SK-N-MC (cell line): ENCODE measurements around the gene TAS2R31.
"Not testable (repeated sequence)": the region's sequence is repeated elsewhere in the genome, so short reads cannot be mapped to it uniquely, and the experiment has no call there.

Source experiments
- DNase-seq: peaks from one replicate; pipeline ENCODE4 v3.0.0-alpha.2; 2011; ENCODE audit warnings: low read depth, low spot score
- H3K27ac ChIP-seq: fragments of 200-600 bp; sonication (generic); 2 replicates; pipeline ENCODE4 v1.5.1; 2016; ENCODE audit warnings: mixed run types
- H3K36me3 ChIP-seq: fragments of 200-600 bp; sonication (generic); 2 replicates; pipeline ENCODE4 v1.6.1; 2017; ENCODE audit warnings: antibody characterized with exemption, low read length, mixed read lengths; ENCODE audit not compliant: insufficient read depth
- H3K4me3 ChIP-seq: fragments of 200-600 bp; sonication (generic); 2 replicates; pipeline ENCODE4 v1.5.1; 2016
- H3K9ac ChIP-seq: fragments of 200-600 bp; sonication (generic); 2 replicates; pipeline ENCODE4 v1.8.0; 2017; ENCODE audit warnings: mixed run types, mixed read lengths; ENCODE audit not compliant: insufficient read length
- H3K9me3 ChIP-seq: fragments of 200-600 bp; sonication (generic); 2 replicates; pipeline ENCODE4 v1.6.1; 2017; ENCODE audit warnings: low read depth, mild to moderate bottlenecking, antibody characterized with exemption, low read length, moderate library complexity, mixed read lengths
- EZH2 ChIP-seq: fragments of 200-600 bp; sonication (generic); IDR thresholded peaks from one replicate; pipeline ENCODE4 v1.6.1; 2017; ENCODE audit warnings: antibody characterized with exemption
- FOXP2 ChIP-seq: optimal IDR thresholded peaks from 2 replicates; pipeline ENCODE3; 2011; ENCODE audit warnings: mild to moderate bottlenecking, moderate library complexity; ENCODE audit not compliant: insufficient read depth; ENCODE audit errors: extremely low read length, control extremely low read depth
- POLR2AphosphoS5 ChIP-seq: IDR thresholded peaks from 2 replicates; pipeline ENCODE4 v1.6.1; 2012; ENCODE audit warnings: mild to moderate bottlenecking, low read depth, low read length, borderline replicate concordance

TAS2R31 gene

GRCh38 chr12:11031307-11031706 is at the start of gene TAS2R31:
TSS of gene TAS2R31 (minus strand) at chr12:11031407. CDS start at chr12:11031335, 72 bp downstream.
- no peak for DNase-seq
- Histone ChIP-seq H3K9me3 (no peaks in the 10 kb centered on the region), H3K27ac (no peak within 1 kb of the TSS), H3K4me3 (no peak within 1 kb of the TSS), H3K9ac (no peak within 1 kb of the TSS), H3K36me3 (peaks cover 16% of the 10 kb centered on the region)
- TF ChIP-seq EZH2 (no peak), FOXP2 (no peak), POLR2AphosphoS5 (no peak)

- H3K4me3 ChIP-seq: no peak overlapping the region
- no peaks in the 10 kb centered on the region for H3K36me3 ChIP-seq
- H3K27ac ChIP-seq: no peak overlapping the region
- no peak for DNase-seq
- no peak overlapping the region for H3K9ac ChIP-seq
- no peak for TF ChIP-seq EZH2
- H3K9me3 ChIP-seq: peaks cover 4% of the 10 kb centered on the region; the same call in 1 of the 2 replicates
Measured at GRCh38 chr12:11078246-11078645, 47.0 kb upstream of the TAS2R31 start.

- Histone ChIP-seq H3K9ac (no peak overlapping the region), H3K27ac (no peak overlapping the region), H3K9me3 (no peaks in the 10 kb centered on the region), H3K36me3 (no peaks in the 10 kb centered on the region), H3K4me3 (no peak overlapping the region)
- DNase-seq: no peak
- TF ChIP-seq FOXP2 (no peak), POLR2AphosphoS5 (no peak), EZH2 (no peak)
Measured at GRCh38 chr12:11075642-11076041, 44.4 kb upstream of the TAS2R31 start.

- no peak for DNase-seq
- H3K27ac ChIP-seq: no peak overlapping the region
- TF ChIP-seq EZH2 (no peak), FOXP2 (no peak), POLR2AphosphoS5 (no peak)
- no peak overlapping the region for H3K9ac ChIP-seq
- H3K9me3 ChIP-seq: no peaks in the 10 kb centered on the region
- H3K4me3 ChIP-seq: no peak overlapping the region
- H3K36me3 ChIP-seq: no peaks in the 10 kb centered on the region
Measured at GRCh38 chr12:11071414-11071813, 40.2 kb upstream of the TAS2R31 start.

- H3K36me3 ChIP-seq: no peaks in the 10 kb centered on the region
- H3K9me3 ChIP-seq: no peaks in the 10 kb centered on the region
- no peak overlapping the region for H3K27ac ChIP-seq
- H3K4me3 ChIP-seq: no peak overlapping the region
- TF ChIP-seq FOXP2: no peak
- TF ChIP-seq POLR2AphosphoS5: no peak
- TF ChIP-seq EZH2: no peak
- no peak for DNase-seq
- no peak overlapping the region for H3K9ac ChIP-seq
Measured at GRCh38 chr12:11070999-11071398, 39.8 kb upstream of the TAS2R31 start.

GRCh38 chr12:11069854-11070365 is 38.7 kb upstream of the TAS2R31 start:
- Histone ChIP-seq H3K9me3 (no peaks in the 10 kb centered on the region), H3K36me3 (no peaks in the 10 kb centered on the region), H3K9ac (no peak overlapping the region), H3K27ac (no peak overlapping the region), H3K4me3 (no peak overlapping the region)
- TF ChIP-seq EZH2: no peak
- TF ChIP-seq FOXP2: no peak
- no peak for TF ChIP-seq POLR2AphosphoS5
- no peak for DNase-seq

GRCh38 chr12:11067514-11067913 is 36.3 kb upstream of the TAS2R31 start:
- H3K36me3 ChIP-seq: no peaks in the 10 kb centered on the region
- TF ChIP-seq EZH2: no peak
- no peak for TF ChIP-seq POLR2AphosphoS5
- no peak for TF ChIP-seq FOXP2
- no peaks in the 10 kb centered on the region for H3K9me3 ChIP-seq
- no peak overlapping the region for H3K27ac ChIP-seq
- H3K4me3 ChIP-seq: no peak overlapping the region
- DNase-seq: no peak
- H3K9ac ChIP-seq: no peak overlapping the region

GRCh38 chr12:11062194-11062593 is 31.0 kb upstream of the TAS2R31 start, which contains the start of gene TAS2R46:
TSS of gene TAS2R46 (minus strand) at chr12:11062294. CDS start at chr12:11062294, 0 bp downstream.
- H3K9me3 ChIP-seq, H3K4me3 ChIP-seq, H3K9ac ChIP-seq, H3K36me3 ChIP-seq, DNase-seq, H3K27ac ChIP-seq: not testable (repeated sequence)

- TF ChIP-seq FOXP2 (no peak), POLR2AphosphoS5 (no peak), EZH2 (no peak)
- no peak overlapping the region for H3K27ac ChIP-seq
- H3K9me3 ChIP-seq: no peaks in the 10 kb centered on the region
- no peak overlapping the region for H3K4me3 ChIP-seq
- no peak overlapping the region for H3K9ac ChIP-seq
- DNase-seq: no peak
- H3K36me3 ChIP-seq: no peaks in the 10 kb centered on the region
Measured at GRCh38 chr12:11059784-11060183, 28.6 kb upstream of the TAS2R31 start.

GRCh38 chr12:11059041-11059440 is 27.8 kb upstream of the TAS2R31 start:
- Histone ChIP-seq H3K36me3 (no peaks in the 10 kb centered on the region), H3K9ac (no peak overlapping the region), H3K27ac (no peak overlapping the region), H3K4me3 (no peak overlapping the region), H3K9me3 (no peaks in the 10 kb centered on the region)
- TF ChIP-seq POLR2AphosphoS5: no peak
- TF ChIP-seq FOXP2: no peak
- no peak for TF ChIP-seq EZH2
- no peak for DNase-seq
